Effector memory CD4-positive, alpha-beta T cell (primary cell): ENCODE measurements around the gene CLDN7.

Source experiments
- DNase-seq, 3 donors: peaks; one replicate each; pipeline ENCODE4 v3.0.0-alpha.2; 2020
- H3K27ac ChIP-seq: 2 replicates; pipeline ENCODE4 v1.7.0; 2013; ENCODE audit warnings: mild to moderate bottlenecking, low read length, moderate library complexity; ENCODE audit not compliant: insufficient read depth, poor library complexity, severe bottlenecking
- H3K27me3 ChIP-seq: replicated peaks from 2 replicates; pipeline ENCODE4 v1.7.0; 2013; ENCODE audit warnings: mild to moderate bottlenecking, low read length; ENCODE audit not compliant: insufficient read depth, control insufficient read depth, poor library complexity, severe bottlenecking
- H3K36me3 ChIP-seq: 2 replicates; pipeline ENCODE4 v1.7.0; 2013; ENCODE audit warnings: mild to moderate bottlenecking, low read length, moderate library complexity; ENCODE audit not compliant: control insufficient read depth, insufficient read depth
- H3K4me1 ChIP-seq: 2 replicates; pipeline ENCODE4 v1.7.0; 2013; ENCODE audit warnings: low read length, mild to moderate bottlenecking; ENCODE audit not compliant: control insufficient read depth, insufficient read depth, poor library complexity, severe bottlenecking
- H3K4me3 ChIP-seq: 2 replicates; pipeline ENCODE4 v1.7.0; 2013; ENCODE audit warnings: low read length, low read depth, mild to moderate bottlenecking; ENCODE audit not compliant: insufficient read depth, poor library complexity, severe bottlenecking
- H3K9me3 ChIP-seq: 2 replicates; pipeline ENCODE4 v1.7.0; 2013; ENCODE audit warnings: mild to moderate bottlenecking, low read length, moderate library complexity; ENCODE audit not compliant: control insufficient read depth

Gene CLDN7

DNA sequence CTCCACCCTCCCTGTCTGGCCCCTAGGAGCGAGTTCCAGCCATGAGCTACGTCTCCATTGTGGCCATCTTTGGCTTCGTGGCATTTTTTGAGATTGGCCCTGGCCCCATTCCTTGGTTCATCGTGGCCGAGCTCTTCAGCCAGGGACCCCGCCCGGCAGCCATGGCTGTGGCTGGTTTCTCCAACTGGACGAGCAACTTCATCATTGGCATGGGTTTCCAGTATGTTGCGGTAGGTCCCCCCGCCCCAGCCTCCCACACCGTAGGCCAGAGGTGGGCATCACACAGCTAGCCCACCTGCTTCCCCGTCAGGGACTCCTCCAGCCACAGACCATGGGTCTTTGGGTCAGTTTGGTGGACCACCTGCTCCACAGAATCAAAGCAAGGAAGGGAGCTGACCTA, 23.4 kb upstream of the CLDN7 start:
- Histone ChIP-seq H3K4me3 (no peak overlapping the region), H3K36me3 (no peaks in the 10 kb centered on the region), H3K9me3 (no peaks in the 10 kb centered on the region), H3K27ac (no peak overlapping the region), H3K27me3 (peaks cover 12% of the 10 kb centered on the region), H3K4me1 (peaks cover 21% of the 10 kb centered on the region)
- no peak for DNase-seq

DNA sequence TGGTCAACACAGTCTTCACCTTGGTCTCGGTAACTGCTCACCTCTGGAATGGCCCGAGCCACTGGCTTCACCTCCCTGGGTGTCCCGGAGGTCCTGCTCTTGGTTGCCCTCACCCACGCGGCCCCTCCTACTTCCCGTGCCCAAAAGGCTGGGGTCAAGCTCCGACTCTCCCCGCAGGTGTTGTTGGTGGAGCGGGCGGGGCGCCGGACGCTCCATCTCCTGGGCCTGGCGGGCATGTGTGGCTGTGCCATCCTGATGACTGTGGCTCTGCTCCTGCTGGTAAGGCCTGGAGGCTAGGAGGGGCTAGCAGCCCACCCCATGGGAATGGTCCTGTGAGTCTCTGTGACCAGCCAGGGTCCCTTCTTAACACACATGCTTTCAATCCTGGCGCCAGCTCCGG, 22.6 kb upstream of the CLDN7 start:
- no peaks in the 10 kb centered on the region for H3K9me3 ChIP-seq
- H3K4me3 ChIP-seq = no peak overlapping the region
- H3K27ac ChIP-seq = no peak overlapping the region
- H3K27me3 ChIP-seq = peaks cover 12% of the 10 kb centered on the region
- H3K36me3 ChIP-seq = no peaks in the 10 kb centered on the region
- H3K4me1 ChIP-seq = peaks cover 22% of the 10 kb centered on the region
- DNase-seq = no peak

DNA sequence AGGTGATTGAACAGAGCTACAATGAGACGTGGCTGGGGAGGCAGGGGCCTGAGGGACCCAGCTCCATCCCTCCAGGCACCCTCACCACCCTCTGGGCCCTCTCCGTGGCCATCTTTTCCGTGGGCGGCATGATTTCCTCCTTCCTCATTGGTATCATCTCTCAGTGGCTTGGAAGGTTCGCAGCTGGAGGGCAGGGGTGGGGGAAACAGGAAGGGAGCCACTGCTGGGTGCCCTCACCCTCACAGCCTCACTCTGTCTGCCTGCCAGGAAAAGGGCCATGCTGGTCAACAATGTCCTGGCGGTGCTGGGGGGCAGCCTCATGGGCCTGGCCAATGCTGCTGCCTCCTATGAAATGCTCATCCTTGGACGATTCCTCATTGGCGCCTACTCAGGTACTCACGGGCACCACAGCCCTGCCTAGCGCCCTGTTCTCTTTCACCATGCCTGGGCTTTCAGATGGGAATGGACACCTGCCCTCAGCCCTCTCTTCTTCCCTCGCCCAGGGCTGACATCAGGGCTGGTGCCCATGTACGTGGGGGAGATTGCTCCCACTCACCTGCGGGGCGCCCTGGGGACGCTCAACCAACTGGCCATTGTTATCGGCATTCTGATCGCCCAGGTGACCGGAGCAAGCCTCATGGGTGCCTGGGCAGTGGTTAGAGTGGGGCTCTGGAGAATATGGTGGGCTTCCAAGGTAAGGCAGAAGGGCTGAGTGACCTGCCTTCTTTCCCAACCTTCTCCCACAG, 21.4 kb upstream of the CLDN7 start:
- peaks cover 22% of the 10 kb centered on the region for H3K4me1 ChIP-seq
- no peak overlapping the region for H3K27ac ChIP-seq
- H3K27me3 ChIP-seq = peaks cover 12% of the 10 kb centered on the region
- no peaks in the 10 kb centered on the region for H3K9me3 ChIP-seq
- H3K36me3 ChIP-seq = no peaks in the 10 kb centered on the region
- no peak overlapping the region for H3K4me3 ChIP-seq
- no peak for DNase-seq

DNA sequence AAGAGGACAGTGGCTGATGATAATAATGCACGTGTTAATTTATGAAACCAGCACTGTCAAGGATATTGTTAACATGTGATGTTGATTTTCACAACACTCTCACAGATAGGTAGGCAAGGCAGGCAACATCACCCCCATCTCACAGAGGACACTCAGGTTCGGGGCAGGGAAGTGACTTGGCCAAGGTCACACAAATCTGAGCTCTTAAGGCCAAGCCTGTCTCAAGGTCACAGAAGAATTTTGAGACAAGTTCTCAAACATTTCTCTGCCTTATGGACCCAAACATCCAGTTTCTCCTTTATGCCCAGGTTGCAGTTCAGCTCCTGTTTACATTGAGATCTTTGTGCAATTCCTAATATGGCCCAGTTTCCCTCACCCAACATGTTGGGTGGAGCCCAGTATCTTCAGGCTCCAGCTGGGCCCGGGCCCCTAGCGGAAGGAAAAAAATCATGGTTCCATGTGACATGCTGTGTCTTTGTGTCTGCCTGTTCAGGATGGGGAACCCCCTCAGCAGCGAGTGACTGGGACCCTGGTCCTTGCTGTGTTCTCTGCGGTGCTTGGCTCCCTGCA, 20.6 kb upstream of the CLDN7 start:
- H3K4me1 ChIP-seq = peaks cover 22% of the 10 kb centered on the region
- H3K4me3 ChIP-seq = no peak overlapping the region
- no peaks in the 10 kb centered on the region for H3K36me3 ChIP-seq
- H3K9me3 ChIP-seq = no peaks in the 10 kb centered on the region
- no peak overlapping the region for H3K27ac ChIP-seq
- DNase-seq = no peak
- H3K27me3 ChIP-seq = peaks cover 12% of the 10 kb centered on the region

DNA sequence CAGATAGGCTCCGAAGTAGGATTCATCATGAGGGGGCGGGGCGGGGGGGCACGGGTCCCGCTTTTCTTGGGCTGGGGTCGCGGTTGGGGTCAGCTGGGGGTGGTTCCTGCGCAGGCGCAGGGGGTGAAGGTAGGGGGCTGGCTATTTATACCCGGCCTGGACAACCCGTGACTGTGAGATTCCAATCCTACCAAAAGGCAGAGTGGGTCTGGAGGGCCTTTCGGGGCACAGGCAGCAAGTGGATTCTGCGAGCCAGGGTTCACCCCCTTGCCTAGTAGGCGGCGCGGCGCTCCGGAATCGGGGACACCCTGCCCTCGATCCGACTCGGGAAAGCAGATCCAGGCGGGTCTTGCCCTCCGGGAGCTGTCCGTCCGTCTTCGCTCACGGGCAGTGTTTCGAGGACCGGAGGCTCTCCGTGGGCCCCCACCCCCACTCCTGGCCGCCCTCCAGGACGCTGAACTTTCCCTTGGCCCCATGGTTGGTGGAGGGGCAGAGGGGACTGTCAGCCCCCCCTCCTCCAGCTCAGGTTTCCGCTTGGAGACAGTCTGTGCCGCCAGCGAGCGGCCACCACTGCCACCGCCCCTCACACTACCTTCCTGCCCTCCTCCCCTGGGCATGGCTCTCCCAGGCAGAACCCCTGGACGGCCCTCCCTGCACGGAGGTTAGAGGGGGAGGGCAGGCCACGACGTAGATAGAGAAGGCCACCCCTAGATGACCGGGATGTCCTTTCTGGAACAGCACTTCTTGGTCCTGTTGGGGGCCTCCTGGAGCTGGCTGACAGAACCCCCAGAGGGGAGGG, 19.9 kb upstream of the CLDN7 start:
- Histone ChIP-seq H3K27me3 (peaks cover 12% of the 10 kb centered on the region), H3K4me1 (peaks cover 22% of the 10 kb centered on the region), H3K4me3 (peak overlapping the region; percentile 53), H3K9me3 (no peaks in the 10 kb centered on the region), H3K36me3 (no peaks in the 10 kb centered on the region), H3K27ac (no peak overlapping the region)
- DNase-seq = no peak

DNA sequence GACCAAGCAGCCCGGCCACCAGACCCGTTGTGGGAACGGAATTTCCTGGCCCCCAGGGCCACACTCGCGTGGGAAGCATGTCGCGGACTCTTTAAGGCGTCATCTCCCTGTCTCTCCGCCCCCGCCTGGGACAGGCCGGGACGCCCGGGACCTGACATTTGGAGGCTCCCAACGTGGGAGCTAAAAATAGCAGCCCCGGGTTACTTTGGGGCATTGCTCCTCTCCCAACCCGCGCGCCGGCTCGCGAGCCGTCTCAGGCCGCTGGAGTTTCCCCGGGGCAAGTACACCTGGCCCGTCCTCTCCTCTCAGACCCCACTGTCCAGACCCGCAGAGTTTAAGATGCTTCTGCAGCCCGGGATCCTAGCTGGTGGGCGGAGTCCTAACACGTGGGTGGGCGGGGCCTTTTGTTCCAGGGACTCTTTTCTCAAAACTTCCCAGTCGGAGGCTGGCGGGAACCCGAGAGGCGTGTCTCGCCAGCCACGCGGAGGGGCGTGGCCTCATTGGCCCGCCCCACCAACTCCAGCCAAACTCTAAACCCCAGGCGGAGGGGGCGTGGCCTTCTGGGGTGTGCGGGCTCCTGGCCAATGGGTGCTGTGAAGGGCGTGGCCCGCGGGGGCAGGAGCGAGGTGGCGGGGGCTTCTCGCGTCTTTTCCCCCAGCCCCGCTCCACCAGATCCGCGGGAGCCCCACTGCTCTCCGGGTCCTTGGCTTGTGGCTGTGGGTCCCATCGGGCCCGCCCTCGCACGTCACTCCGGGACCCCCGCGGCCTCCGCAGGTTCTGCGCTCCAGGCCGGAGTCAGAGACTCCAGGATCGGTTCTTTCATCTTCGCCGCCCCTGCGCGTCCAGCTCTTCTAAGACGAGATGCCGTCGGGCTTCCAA, 19.0 kb upstream of the CLDN7 start, which contains the start of gene SLC2A4:
Gene SLC2A4 (plus strand): TSS at position 645 of the 879 bp plus-strand sequence. CDS start 217 bp downstream, at position 862.
- DNase-seq = peak; percentile 64 to 76 (median 73)
- Histone ChIP-seq H3K4me1 (peaks cover 22% of the 10 kb centered on the region), H3K9me3 (no peaks in the 10 kb centered on the region), H3K36me3 (no peaks in the 10 kb centered on the region), H3K27ac (peak within 1 kb of the TSS; percentile 24), H3K4me3 (peak within 1 kb of the TSS; percentile 53), H3K27me3 (peaks cover 12% of the 10 kb centered on the region)

DNA sequence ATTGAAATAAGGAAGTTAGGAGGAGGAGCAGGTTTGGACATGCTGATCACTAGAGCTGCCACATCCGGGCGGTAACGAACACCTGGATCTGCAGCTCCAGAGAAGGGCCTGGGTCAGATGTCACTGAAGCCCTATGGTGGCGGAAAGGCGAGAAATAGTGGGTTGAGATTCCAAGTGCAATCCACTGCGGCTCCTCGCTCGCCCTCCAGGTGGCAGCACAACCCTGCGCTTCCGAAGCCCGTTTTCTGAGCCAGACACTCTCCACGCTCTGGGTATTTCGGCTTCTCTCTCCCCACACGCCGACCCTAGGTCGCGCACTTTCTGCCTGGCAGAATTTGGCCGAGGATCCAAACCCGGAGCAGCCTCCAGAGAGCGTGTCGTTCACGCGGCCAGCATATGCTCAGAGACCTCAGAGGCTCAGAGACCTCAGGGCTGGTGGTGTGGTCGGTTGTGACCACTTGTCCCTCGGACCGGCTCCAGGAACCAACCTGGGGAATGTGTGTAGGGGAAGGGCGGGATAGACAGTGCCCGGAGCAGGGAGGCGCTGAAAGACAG, 18.3 kb upstream of the CLDN7 start:
- peak overlapping the region; percentile 24 for H3K27ac ChIP-seq
- peak; percentile 66 to 76 (median 73) for DNase-seq
- peaks cover 22% of the 10 kb centered on the region for H3K4me1 ChIP-seq
- no peaks in the 10 kb centered on the region for H3K9me3 ChIP-seq
- H3K27me3 ChIP-seq = peaks cover 12% of the 10 kb centered on the region
- peak overlapping the region; percentile 53 for H3K4me3 ChIP-seq
- H3K36me3 ChIP-seq = no peaks in the 10 kb centered on the region

DNA sequence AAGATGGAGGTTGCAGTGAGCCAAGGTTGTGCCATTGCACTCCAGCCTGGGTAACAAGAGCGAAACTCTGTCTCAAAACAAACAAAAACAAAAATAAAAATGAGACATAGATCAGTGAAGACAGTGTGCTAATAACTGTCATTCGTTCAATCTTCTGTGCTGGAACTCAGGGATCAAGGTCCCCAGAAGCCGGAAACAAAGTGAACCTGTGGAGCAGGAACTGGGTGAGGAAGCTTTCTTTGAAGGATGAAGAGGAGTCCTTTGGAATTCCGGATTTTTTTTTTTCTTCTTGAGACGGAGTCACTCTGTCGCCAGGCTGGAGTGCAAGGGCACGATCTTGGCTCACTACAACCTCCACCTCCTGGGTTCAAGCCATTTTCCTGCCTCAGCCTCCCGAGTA, 17.2 kb upstream of the CLDN7 start:
- Histone ChIP-seq H3K4me3 (no peak overlapping the region), H3K27ac (no peak overlapping the region), H3K36me3 (no peaks in the 10 kb centered on the region), H3K9me3 (no peaks in the 10 kb centered on the region), H3K4me1 (peaks cover 22% of the 10 kb centered on the region), H3K27me3 (peaks cover 12% of the 10 kb centered on the region)
- no peak for DNase-seq

DNA sequence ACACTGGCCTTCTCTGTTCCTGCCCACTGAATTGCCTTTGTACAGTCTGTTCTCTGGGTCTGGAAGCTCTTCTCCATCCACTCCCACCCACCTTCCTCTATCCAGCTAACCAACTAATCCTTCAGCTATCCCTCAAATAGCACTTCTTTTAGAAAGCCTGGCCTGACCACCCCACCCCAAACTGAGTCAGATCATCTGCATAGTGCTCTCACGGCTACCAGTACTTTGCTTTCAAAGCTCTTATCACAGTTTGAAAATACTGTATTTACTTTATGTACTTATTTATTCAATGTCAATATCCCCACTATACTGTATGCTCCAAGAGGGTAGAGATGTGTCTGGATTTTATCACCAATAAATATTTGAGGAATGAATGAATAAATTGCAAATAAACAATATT, 4.5 kb upstream of the CLDN7 start:
- no peak overlapping the region for H3K27ac ChIP-seq
- H3K9me3 ChIP-seq = no peaks in the 10 kb centered on the region
- no peak for DNase-seq
- H3K4me3 ChIP-seq = no peak overlapping the region
- no peaks in the 10 kb centered on the region for H3K36me3 ChIP-seq
- H3K4me1 ChIP-seq = peaks cover 19% of the 10 kb centered on the region
- H3K27me3 ChIP-seq = no peaks in the 10 kb centered on the region
